Stimulated activated naive CD8-positive, alpha-beta T cell treated with anti-CD3 and anti-CD28 coated beads, Interleukin-15, Interleukin-2, amounts not matched to agents 100 ng/mL and 50 ng/mL, for 24 hours (primary cell): ENCODE data around the gene EIPR1.

ENCODE experiments used
- H3K27ac Mint-ChIP-seq: one replicate; pipeline ENCODE4 v1.8.0; 2021; ENCODE audit warnings: mild to moderate bottlenecking, mixed read lengths
- H3K27me3 Mint-ChIP-seq: one replicate; pipeline ENCODE4 v1.8.0; 2021; ENCODE audit warnings: mixed read lengths
- H3K36me3 Mint-ChIP-seq: one replicate; pipeline ENCODE4 v1.8.0; 2021; ENCODE audit warnings: low read depth, mixed read lengths
- H3K4me1 Mint-ChIP-seq: one replicate; pipeline ENCODE4 v1.8.0; 2021; ENCODE audit warnings: low read depth, mixed read lengths
- H3K4me3 Mint-ChIP-seq: one replicate; pipeline ENCODE4 v1.8.0; 2021; ENCODE audit warnings: mild to moderate bottlenecking, mixed read lengths
- H3K9me3 Mint-ChIP-seq: one replicate; pipeline ENCODE4 v1.8.0; 2021; ENCODE audit warnings: mixed read lengths

EIPR1 gene

DNA sequence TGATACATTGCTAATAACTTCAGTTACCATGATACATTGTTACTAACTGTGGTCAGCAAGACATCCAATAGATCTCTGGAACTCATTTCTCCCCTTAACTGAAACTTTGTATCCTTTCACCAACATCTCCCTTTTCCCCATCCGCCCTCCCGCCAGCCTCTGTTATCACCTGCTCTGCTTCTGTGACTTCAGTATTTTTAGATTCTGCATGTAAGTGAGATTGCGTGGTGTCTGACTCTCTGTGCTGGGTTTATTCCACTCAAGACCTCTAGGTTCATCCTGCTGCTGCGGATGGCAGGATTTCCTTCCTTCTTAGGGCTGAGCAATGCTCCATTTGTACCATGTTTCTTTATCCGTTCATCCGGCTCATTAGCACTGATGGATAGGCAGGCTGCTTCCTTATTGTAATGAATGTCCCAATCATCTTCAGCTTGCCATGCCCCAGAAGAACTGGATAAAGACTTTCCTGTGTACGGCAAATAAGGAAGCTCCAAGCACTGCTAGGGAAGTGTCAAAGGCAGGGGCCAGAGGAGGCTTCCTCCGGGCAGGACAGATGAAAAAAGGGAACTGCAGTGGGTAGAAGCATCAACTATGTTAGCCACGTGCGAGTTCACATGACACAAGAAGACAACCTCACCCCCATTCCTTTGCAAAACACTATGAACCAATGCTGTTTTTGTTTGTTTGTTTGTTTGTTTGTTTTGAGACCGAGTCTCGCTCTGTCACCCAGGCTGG, 113.4 kb downstream of the EIPR1 start:
- peaks cover 19% of the 10 kb centered on the region for H3K36me3 Mint-ChIP-seq
- H3K4me3 Mint-ChIP-seq = no peak overlapping the region
- H3K27ac Mint-ChIP-seq = peak overlapping the region; percentile 31
- H3K9me3 Mint-ChIP-seq = no peaks in the 10 kb centered on the region
- peaks cover 12% of the 10 kb centered on the region for H3K4me1 Mint-ChIP-seq
- no peaks in the 10 kb centered on the region for H3K27me3 Mint-ChIP-seq

GRCh38 chr2:3263487-3263886, 114.1 kb downstream of the EIPR1 start:
- Mint-ChIP-seq H3K9me3 (no peaks in the 10 kb centered on the region), H3K4me1 (peaks cover 18% of the 10 kb centered on the region), H3K27ac (no peak overlapping the region), H3K4me3 (no peak overlapping the region), H3K36me3 (peaks cover 22% of the 10 kb centered on the region), H3K27me3 (no peaks in the 10 kb centered on the region)

DNA sequence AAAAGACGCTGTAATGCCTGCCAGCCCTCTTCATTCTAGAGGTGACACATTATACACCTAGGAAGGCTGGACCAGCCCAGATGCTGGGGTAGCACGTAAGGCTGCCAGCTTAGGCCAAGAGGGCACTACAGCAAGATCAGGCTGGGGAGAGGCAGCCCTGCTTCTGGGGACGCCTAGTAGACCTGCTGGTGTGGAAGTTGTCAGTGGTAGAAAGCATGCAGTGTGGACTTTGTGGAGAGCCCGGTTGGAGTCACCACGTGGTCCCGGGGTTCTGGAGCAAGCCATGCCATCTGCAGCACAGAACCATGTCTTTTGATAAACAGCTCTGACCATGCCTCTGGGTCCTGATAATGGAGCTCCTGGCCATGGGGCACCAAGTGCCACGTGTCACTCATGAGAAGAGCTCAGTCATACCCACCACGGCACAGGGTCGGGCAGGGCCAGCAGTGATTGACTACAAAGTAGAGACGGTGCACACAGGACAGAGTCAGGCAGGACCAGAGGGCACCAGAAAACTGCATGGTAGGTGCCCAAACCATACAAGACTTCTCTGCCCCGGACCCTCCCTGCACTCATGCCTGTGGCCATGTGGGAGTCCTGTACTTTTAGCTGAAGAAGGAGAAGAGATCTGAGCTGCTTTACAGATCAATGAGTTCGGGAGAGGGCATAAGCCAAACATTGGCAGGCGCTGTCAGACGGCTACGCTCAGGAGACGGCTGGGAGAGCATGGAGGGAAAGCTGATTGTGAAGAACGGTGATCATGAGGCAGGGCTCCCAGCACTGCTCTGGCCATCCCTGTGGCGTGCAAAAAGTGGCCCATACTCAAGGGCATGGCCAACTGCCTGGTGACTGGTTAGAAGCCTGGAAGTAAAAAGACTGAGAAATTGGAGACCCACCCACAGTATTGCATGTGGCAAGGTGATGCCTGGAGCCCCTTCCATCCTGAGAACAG, 114.9 kb downstream of the EIPR1 start:
- no peaks in the 10 kb centered on the region for H3K9me3 Mint-ChIP-seq
- H3K27me3 Mint-ChIP-seq = no peaks in the 10 kb centered on the region
- no peak overlapping the region for H3K27ac Mint-ChIP-seq
- peaks cover 29% of the 10 kb centered on the region for H3K36me3 Mint-ChIP-seq
- no peak overlapping the region for H3K4me3 Mint-ChIP-seq
- peaks cover 22% of the 10 kb centered on the region for H3K4me1 Mint-ChIP-seq

GRCh38 chr2:3261511-3261910, 116.1 kb downstream of the EIPR1 start:
- H3K36me3 Mint-ChIP-seq = peaks cover 41% of the 10 kb centered on the region

DNA sequence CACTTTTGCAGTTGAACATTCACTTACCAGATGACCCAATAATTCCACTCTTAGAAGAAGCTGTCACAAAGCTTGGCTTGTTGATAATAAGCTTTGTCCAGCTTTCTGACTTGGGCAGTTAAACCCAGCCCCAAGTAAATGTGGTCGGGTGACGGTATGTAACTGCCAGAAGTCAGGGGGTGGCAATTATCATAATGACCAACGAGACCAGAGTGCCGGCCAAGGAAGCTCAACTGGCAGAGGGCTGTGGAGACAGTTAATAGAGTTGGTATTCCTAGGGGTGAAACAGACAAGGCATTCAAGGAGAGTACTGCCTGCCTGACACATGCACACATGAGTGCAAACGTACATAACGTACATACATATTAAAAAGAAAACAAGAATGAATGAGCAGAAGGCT, 116.7 kb downstream of the EIPR1 start:
- H3K36me3 Mint-ChIP-seq = peaks cover 45% of the 10 kb centered on the region
- no peaks in the 10 kb centered on the region for H3K27me3 Mint-ChIP-seq
- H3K9me3 Mint-ChIP-seq = no peaks in the 10 kb centered on the region
- no peak overlapping the region for H3K4me3 Mint-ChIP-seq
- H3K4me1 Mint-ChIP-seq = peaks cover 25% of the 10 kb centered on the region
- H3K27ac Mint-ChIP-seq = no peak overlapping the region

More at GRCh38 chr2:3261511-3261910, 116.1 kb downstream of the EIPR1 start:
- Mint-ChIP-seq H3K27me3 (no peaks in the 10 kb centered on the region), H3K27ac (no peak overlapping the region), H3K4me3 (no peak overlapping the region), H3K4me1 (peaks cover 25% of the 10 kb centered on the region), H3K9me3 (no peaks in the 10 kb centered on the region)

- H3K27me3 Mint-ChIP-seq = no peaks in the 10 kb centered on the region
- H3K27ac Mint-ChIP-seq = no peak overlapping the region
- peaks cover 36% of the 10 kb centered on the region for H3K4me1 Mint-ChIP-seq
- no peak overlapping the region for H3K4me3 Mint-ChIP-seq
- H3K9me3 Mint-ChIP-seq = no peaks in the 10 kb centered on the region
- H3K36me3 Mint-ChIP-seq = peaks cover 54% of the 10 kb centered on the region
Observed at GRCh38 chr2:3257826-3258225, 119.8 kb downstream of the EIPR1 start.

GRCh38 chr2:3257166-3257565, 120.5 kb downstream of the EIPR1 start:
- H3K4me1 Mint-ChIP-seq = peaks cover 39% of the 10 kb centered on the region
- H3K9me3 Mint-ChIP-seq = no peaks in the 10 kb centered on the region
- H3K36me3 Mint-ChIP-seq = peaks cover 57% of the 10 kb centered on the region
- H3K4me3 Mint-ChIP-seq = no peak overlapping the region
- H3K27ac Mint-ChIP-seq = no peak overlapping the region
- H3K27me3 Mint-ChIP-seq = no peaks in the 10 kb centered on the region

- Mint-ChIP-seq H3K4me3 (no peak overlapping the region), H3K9me3 (no peaks in the 10 kb centered on the region), H3K27ac (no peak overlapping the region), H3K4me1 (peaks cover 39% of the 10 kb centered on the region), H3K36me3 (peaks cover 62% of the 10 kb centered on the region), H3K27me3 (no peaks in the 10 kb centered on the region)
Observed at GRCh38 chr2:3256605-3257004, 121.0 kb downstream of the EIPR1 start.

GRCh38 chr2:3256157-3256556, 121.5 kb downstream of the EIPR1 start:
- Mint-ChIP-seq H3K9me3 (no peaks in the 10 kb centered on the region), H3K4me1 (peaks cover 39% of the 10 kb centered on the region), H3K36me3 (peaks cover 66% of the 10 kb centered on the region), H3K27me3 (no peaks in the 10 kb centered on the region), H3K27ac (no peak overlapping the region), H3K4me3 (no peak overlapping the region)

DNA sequence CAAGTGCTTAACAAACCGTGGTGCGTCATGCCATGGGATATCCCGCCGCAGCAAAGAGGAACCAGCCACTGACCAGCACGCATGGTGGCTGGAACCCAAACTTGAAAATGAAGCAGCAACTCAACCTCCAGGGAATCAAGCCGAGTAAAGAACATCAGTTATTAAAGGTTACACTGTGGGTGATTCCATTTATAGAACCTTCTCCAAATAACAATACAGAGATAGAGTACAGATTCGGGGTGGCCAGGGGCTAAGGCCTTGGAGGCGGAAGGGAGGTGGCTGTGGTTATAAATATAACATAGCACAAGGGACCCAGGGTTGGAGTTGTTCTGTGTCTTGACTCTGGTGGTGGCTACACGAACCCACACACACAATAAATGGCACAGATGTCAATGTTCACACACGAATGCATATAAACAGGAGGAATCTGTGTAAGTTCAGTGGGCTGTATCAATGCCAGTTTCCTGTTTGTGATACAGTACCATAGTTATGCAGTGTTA, 123.1 kb downstream of the EIPR1 start:
- Mint-ChIP-seq H3K9me3 (no peaks in the 10 kb centered on the region), H3K4me3 (no peak overlapping the region), H3K27me3 (no peaks in the 10 kb centered on the region), H3K36me3 (peaks cover 77% of the 10 kb centered on the region), H3K4me1 (peaks cover 30% of the 10 kb centered on the region), H3K27ac (no peak overlapping the region)

GRCh38 chr2:3253913-3254441, 123.6 kb downstream of the EIPR1 start:
- Mint-ChIP-seq H3K27ac (no peak overlapping the region), H3K9me3 (peaks cover 5% of the 10 kb centered on the region), H3K36me3 (peaks cover 82% of the 10 kb centered on the region), H3K27me3 (no peaks in the 10 kb centered on the region), H3K4me3 (no peak overlapping the region), H3K4me1 (peaks cover 25% of the 10 kb centered on the region)

GRCh38 chr2:3251946-3252345, 125.7 kb downstream of the EIPR1 start:
- Mint-ChIP-seq H3K27ac (no peak overlapping the region), H3K4me3 (no peak overlapping the region), H3K9me3 (peaks cover 8% of the 10 kb centered on the region), H3K4me1 (peaks cover 13% of the 10 kb centered on the region), H3K36me3 (peaks cover 85% of the 10 kb centered on the region), H3K27me3 (no peaks in the 10 kb centered on the region)

DNA sequence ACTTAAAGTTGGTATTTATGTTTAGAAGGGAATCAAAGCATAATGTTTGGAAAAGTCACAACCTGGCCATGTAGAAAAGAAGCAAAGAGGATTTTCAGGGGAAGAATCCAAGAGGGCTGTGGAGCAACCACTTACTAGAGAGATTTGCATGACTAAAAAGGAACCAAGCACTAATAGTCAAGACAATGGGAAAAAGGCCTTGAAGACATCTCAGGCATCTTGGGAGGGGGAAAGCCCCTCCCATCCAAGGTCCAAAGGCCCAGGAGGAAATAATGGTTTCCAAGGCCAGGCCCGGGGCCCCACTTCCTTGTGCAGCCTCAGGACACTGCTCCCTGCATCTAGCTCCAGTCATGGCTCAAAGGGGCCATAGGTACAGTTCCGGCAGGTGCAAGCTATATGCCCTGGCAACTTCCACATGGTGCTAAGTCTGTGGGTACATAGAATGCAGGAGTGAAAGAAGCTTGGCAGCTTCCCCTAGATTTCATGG, 128.1 kb downstream of the EIPR1 start:
- Mint-ChIP-seq H3K4me3 (no peak overlapping the region), H3K27me3 (no peaks in the 10 kb centered on the region), H3K27ac (no peak overlapping the region), H3K9me3 (peaks cover 8% of the 10 kb centered on the region), H3K36me3 (peaks cover 67% of the 10 kb centered on the region), H3K4me1 (peaks cover 9% of the 10 kb centered on the region)

DNA sequence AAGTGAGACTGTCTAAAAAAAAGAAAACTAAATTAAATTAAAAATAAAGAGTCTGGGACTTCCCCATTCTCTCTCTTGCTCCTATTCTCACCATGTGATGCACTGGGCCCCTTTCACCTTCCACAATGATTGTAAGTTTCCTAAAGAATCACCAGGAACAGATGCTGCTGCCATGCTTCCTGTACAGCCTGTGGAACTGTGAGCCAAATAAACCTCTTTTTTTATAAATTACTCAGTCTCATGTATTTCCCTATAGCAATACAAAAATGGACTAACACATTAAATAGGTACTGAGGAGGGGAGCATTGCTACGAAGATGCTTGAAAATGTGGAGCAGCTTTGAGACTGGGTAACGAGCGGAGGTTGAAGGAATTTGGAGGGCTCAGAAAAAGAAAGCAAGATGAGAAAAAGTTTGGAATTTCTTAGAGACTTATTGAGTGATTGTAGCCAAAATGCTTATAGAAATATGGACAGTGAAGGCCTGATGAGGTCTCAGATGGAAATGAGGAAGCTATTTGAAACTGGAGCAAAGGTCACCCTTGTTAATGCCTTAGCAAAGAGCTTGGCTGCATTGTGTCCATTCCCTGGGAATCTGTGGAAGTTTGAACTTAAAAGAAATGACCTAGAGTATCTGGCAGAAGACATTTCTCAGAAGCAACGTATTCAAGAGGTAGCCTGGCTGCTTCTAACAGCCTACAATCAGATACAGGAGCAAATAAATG, 128.7 kb downstream of the EIPR1 start:
- H3K4me3 Mint-ChIP-seq = no peak overlapping the region
- no peaks in the 10 kb centered on the region for H3K27me3 Mint-ChIP-seq
- H3K27ac Mint-ChIP-seq = no peak overlapping the region
- peaks cover 8% of the 10 kb centered on the region for H3K9me3 Mint-ChIP-seq
- peaks cover 7% of the 10 kb centered on the region for H3K4me1 Mint-ChIP-seq
- peaks cover 64% of the 10 kb centered on the region for H3K36me3 Mint-ChIP-seq
